GM18526 (cell line): ENCODE results near the gene HSPG2.

Experiments used
- POLR2A ChIP-seq: IDR thresholded peaks from 3 replicates; pipeline ENCODE4 v1.6.1; 2011; ENCODE audit not compliant: insufficient read length; ENCODE audit errors: extremely low read depth

The HSPG2 gene

GRCh38 chr1:21902026-21903012 lies 34.8 kb downstream of the HSPG2 start:
- TF ChIP-seq POLR2A = no peak

GRCh38 chr1:21901473-21901847 lies 35.6 kb downstream of the HSPG2 start:
- no peak for TF ChIP-seq POLR2A

GRCh38 chr1:21900766-21901472 lies 36.2 kb downstream of the HSPG2 start:
- no peak for TF ChIP-seq POLR2A

- no peak for TF ChIP-seq POLR2A
Measured at GRCh38 chr1:21899987-21900386, 37.1 kb downstream of the HSPG2 start.

GRCh38 chr1:21899267-21899810 lies 37.8 kb downstream of the HSPG2 start:
- no peak for TF ChIP-seq POLR2A

GRCh38 chr1:21898326-21899200 lies 38.5 kb downstream of the HSPG2 start:
- no peak for TF ChIP-seq POLR2A

- TF ChIP-seq POLR2A = no peak
Measured at GRCh38 chr1:21897844-21898243, 39.3 kb downstream of the HSPG2 start.

GRCh38 chr1:21896652-21897532 lies 40.2 kb downstream of the HSPG2 start:
- TF ChIP-seq POLR2A = no peak

- TF ChIP-seq POLR2A = no peak
Measured at GRCh38 chr1:21896026-21896425, 41.1 kb downstream of the HSPG2 start.

- TF ChIP-seq POLR2A = no peak
Measured at GRCh38 chr1:21894034-21894881, 42.9 kb downstream of the HSPG2 start.

- no peak for TF ChIP-seq POLR2A
Measured at GRCh38 chr1:21893046-21893805, 43.9 kb downstream of the HSPG2 start.
